Body of pancreas (tissue), 4 donors: ENCODE measurements around the gene SPRED1. TPM values are rescaled to one million over a fixed set of nuclear protein-coding genes. Genes with fewer than 3 reads are reported as not detected.

Source experiments
- ATAC-seq: fragments of 150-250 bp; one replicate; pipeline ENCODE4 v1.9.1; 2016
- DNase-seq, 4 donors: peaks; one replicate each; pipeline ENCODE4 v3.0.0-alpha.2; 2019
- H3K27ac ChIP-seq, 4 donors: fragments of 200-600 bp; sonication (generic); 1 replicate in 3 of 4; 2 replicates in 1 of 4; pipeline versions ENCODE4 v1.5.1 to v1.6.1; 2016 to 2019; ENCODE audit warnings: mild to moderate bottlenecking in 1 of 4, mixed read lengths in 1 of 4, moderate library complexity in 1 of 4
- H3K27me3 ChIP-seq, 2 donors: fragments of 200-600 bp; sonication (generic); one replicate each; pipeline ENCODE4 v1.6.0; 2016; ENCODE audit warnings: mild to moderate bottlenecking in 1 of 2
- H3K36me3 ChIP-seq, 2 donors: fragments of 200-600 bp; sonication (generic); replicated peaks in 1 of 2; 2 replicates each; pipeline ENCODE4 v1.5.1; 2016; ENCODE audit warnings: low read depth in 2 of 2; ENCODE audit not compliant: insufficient read depth in 1 of 2
- H3K4me1 ChIP-seq: fragments of 200-600 bp; sonication (generic); one replicate; pipeline ENCODE4 v1.6.0; 2016
- H3K4me3 ChIP-seq, 2 donors: fragments of 200-600 bp; sonication (generic); 1 replicate in 1 of 2; 2 replicates in 1 of 2; pipeline ENCODE4 v1.5.1; 2016 to 2019
- H3K9me3 ChIP-seq, 3 donors: fragments of 200-600 bp; sonication (generic); 1 replicate in 2 of 3; 2 replicates in 1 of 3; pipeline ENCODE4 v1.5.1; 2016
- CTCF ChIP-seq, 7 experiments: fragments of 450-650 bp in 4 of 7; fragments of 200-600 bp in 3 of 7; sonication (generic) in 3 of 7; IDR thresholded peaks; one replicate each; pipeline ENCODE4 v1.5.1; 2016 to 2019; ENCODE audit warnings: antibody characterized with exemption in 7 of 7
- POLR2A ChIP-seq, 3 donors: fragments of 450-650 bp; IDR thresholded peaks; one replicate each; pipeline ENCODE4 v1.6.1; 2016; ENCODE audit warnings: antibody characterized with exemption in 3 of 3, mild to moderate bottlenecking in 2 of 3
- WGBS, 2 donors: methylation state at CpG; one replicate each; pipeline ENCODE4 v1.1.5; 2017; 5-methylcytosine and 5-hydroxymethylcytosine counted together
- intact Hi-C: fragments of 100-400 bp; cut with DNase I; formaldehyde crosslinking; loops from one replicate; pipeline ENCODE4 v1.15.1; 2023
- total RNA-seq, 2 donors: library from RNA; depleted of rRNA; stranded (reverse); fragments of >200 nt; gene quantifications; one replicate each; pipeline ENCODE4 v1.1.0, GENCODE V29; 2016

SPRED1 gene
- total RNA-seq, 2 donors from 2014 or later, result 11.7 to 12.9 TPM

DNA sequence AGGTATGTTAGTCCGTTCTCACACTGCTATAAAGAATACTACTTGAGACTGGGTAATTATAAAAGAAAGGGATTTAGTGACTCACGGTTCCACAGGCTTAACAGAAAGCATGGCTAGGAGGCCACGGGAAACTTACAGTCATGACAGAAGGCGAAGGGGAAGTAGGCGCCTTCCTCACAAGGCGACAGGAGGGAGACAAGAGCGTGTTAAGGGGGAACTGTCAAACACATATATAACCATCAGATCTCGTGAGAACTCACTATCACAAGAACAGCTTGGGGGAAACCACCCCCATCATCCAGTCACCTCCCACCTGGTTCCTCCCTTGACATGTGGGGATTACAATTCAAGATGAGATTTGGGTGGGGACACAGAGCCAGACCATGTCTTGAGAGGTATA lies 30.4 kb downstream of the SPRED1 start:
- Histone ChIP-seq H3K27me3 (no peaks in the 10 kb centered on the region), H3K9me3 (no peaks in the 10 kb centered on the region), H3K36me3 (no peaks in the 10 kb centered on the region), H3K27ac (no peak overlapping the region), H3K4me3 (no peak overlapping the region), H3K4me1 (no peaks in the 10 kb centered on the region)
- no peak for ATAC-seq
- 72 to 75% methylated on average over 8 of the region's 8 CpGs for WGBS, 2 donors
- TF ChIP-seq CTCF (IDR thresholded peaks at IDR 0.05) (no peak), POLR2A (IDR thresholded peaks at IDR 0.05) (no peak)
- intact Hi-C loops, result no loop called here
- DNase-seq, result no peak

DNA sequence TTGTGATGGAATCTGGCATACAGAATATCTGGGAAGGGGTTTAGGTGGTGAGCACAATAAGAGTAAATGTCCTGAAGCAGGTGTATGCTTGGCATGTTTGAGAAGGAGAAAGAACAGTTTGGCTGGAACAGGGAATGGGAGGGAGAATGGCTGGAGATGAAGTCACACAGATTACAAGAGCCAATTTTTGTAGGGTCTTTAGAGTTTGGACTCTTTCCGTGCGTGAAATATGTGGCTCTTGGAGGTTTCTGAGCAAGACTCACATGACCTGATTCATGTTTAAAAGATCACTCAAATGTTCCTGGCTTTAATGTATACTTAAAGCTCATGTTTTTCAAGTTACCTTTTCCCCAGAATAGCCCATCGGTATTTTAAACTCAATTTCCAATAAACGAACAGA lies 32.8 kb downstream of the SPRED1 start:
- TF ChIP-seq POLR2A (IDR thresholded peaks at IDR 0.05) (no peak), CTCF (IDR thresholded peaks at IDR 0.05) (no peak)
- H3K4me3 ChIP-seq, result no peak overlapping the region
- no peaks in the 10 kb centered on the region for H3K4me1 ChIP-seq
- no peak overlapping the region for H3K27ac ChIP-seq
- H3K36me3 ChIP-seq, result no peaks in the 10 kb centered on the region
- 92 to 93% methylated on average over 4 of the region's 4 CpGs for WGBS, 2 donors
- no peaks in the 10 kb centered on the region for H3K9me3 ChIP-seq
- H3K27me3 ChIP-seq, result no peaks in the 10 kb centered on the region
- intact Hi-C loops, result no loop called here
- ATAC-seq (no peak), DNase-seq (no peak)

DNA sequence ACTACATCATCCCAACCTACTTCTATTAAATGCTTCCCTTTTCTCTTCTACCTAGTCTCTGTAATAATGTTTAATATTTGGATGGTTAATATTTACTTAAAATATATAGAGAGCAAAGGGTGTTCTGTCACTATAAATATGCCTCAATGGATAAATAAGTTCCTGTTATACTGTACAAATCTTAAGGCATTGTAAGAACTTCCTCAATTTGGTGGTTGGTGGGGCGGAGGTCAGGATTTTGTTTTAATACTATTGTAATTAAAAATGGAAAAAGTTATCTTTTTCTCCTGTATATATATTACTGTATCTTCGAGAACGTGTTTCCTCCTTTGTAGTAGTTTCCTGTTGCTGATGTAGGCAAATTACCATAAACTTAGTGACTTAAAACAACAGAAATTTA lies 41.5 kb downstream of the SPRED1 start:
- Histone ChIP-seq H3K4me1 (no peaks in the 10 kb centered on the region), H3K27me3 (no peaks in the 10 kb centered on the region), H3K36me3 (no peaks in the 10 kb centered on the region), H3K27ac (no peak overlapping the region), H3K4me3 (no peak overlapping the region), H3K9me3 (no peaks in the 10 kb centered on the region)
- intact Hi-C loops, result no loop called here
- no peak for TF ChIP-seq POLR2A (IDR thresholded peaks at IDR 0.05)
- TF ChIP-seq CTCF (IDR thresholded peaks at IDR 0.05), result no peak
- DNase-seq (no peak), ATAC-seq (no peak)
- 68 to 73% methylated on average over 3 of the region's 3 CpGs for WGBS, 2 donors

DNA sequence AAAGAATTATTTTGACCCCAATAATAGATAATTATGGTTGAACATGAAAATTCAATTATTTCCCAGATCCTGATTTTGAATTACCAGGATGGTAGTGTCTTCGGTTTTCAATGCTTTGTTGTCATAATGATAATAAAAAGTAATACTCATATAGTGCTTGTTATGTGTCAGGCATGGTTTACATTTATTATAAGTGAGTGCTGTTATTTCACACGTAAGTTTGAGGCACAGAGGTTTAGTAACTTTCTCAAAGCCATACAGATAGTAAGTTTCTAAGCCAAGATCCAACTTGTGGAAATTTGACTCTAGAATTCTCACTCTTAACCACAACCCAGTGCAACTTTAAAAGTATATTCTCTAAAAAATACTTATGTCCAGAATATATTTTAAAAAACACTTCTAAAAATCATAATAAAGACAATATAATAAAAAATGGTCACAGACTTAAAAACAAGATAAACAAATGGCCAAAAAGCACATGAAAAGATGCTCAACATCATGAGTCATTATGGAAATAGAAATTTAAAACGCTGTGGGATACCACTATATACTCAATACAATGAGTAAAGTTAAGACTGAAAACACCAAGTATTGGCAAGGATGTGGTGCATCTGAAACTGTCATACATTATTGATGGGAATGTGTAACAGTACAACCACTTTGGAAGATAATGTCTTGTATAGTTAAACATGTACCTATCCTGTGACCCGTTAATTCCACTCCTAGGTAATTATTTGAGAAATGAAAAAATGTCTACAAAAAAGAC lies 45.2 kb downstream of the SPRED1 start:
- intact Hi-C loops, result no loop called here
- ATAC-seq, result no peak
- Histone ChIP-seq H3K4me3 (no peak overlapping the region), H3K4me1 (no peaks in the 10 kb centered on the region), H3K27me3 (no peaks in the 10 kb centered on the region), H3K36me3 (no peaks in the 10 kb centered on the region), H3K9me3 (no peaks in the 10 kb centered on the region), H3K27ac (no peak overlapping the region)
- no peak for TF ChIP-seq CTCF (IDR thresholded peaks at IDR 0.05)
- DNase-seq, result no peak
- 59 to 63% methylated on average over 4 of the region's 4 CpGs for WGBS, 2 donors

GRCh38 chr15:38299216-38299615 lies 46.6 kb downstream of the SPRED1 start:
- H3K27ac ChIP-seq, result no peak overlapping the region
- H3K27me3 ChIP-seq, result no peaks in the 10 kb centered on the region
- no peaks in the 10 kb centered on the region for H3K9me3 ChIP-seq
- H3K4me1 ChIP-seq, result no peaks in the 10 kb centered on the region
- ATAC-seq (no peak), DNase-seq (no peak)
- H3K4me3 ChIP-seq, result no peak overlapping the region
- H3K36me3 ChIP-seq, result no peaks in the 10 kb centered on the region
- 86 to 89% methylated on average over 6 of the region's 6 CpGs for WGBS, 2 donors
- TF ChIP-seq POLR2A (IDR thresholded peaks at IDR 0.05) (no peak), CTCF (IDR thresholded peaks at IDR 0.05) (no peak)
- intact Hi-C loops, result no loop called here
